ENCODE data around the gene IST1. TPM values are rescaled to one million over a fixed set of nuclear protein-coding genes. Genes with fewer than 3 reads are reported as not detected.

The IST1 gene
- total and polyA plus RNA-seq, 9 of the 15 experiments (the other 6 are each of a cell fraction or from before 2014, with no cell fraction given): 135 to 334 (median 188) TPM

- H3K36me3 ChIP-seq (ENCODE audit: control insufficient read depth, insufficient read depth, low read length): no peaks in the 10 kb centered on the region
- H3K27ac ChIP-seq (ENCODE audit: extremely low read depth, low read depth, low read length): no peak overlapping the region
- DNase-seq (ENCODE audit: extremely low read depth in 1 of 4, low spot score in 3 of 4): no peak
- no peak for ATAC-seq
- intact Hi-C loops (cut with micrococcal nuclease) (no loop called here), in situ Hi-C loops (cut with MboI) (no loop called here)
- no peak overlapping the region for H3K4me3 ChIP-seq
- H3K4me2 ChIP-seq (ENCODE audit: insufficient read depth, low read length): no peak overlapping the region
- H3K79me2 ChIP-seq (ENCODE audit: control insufficient read depth, insufficient read depth, low read length): no peaks in the 10 kb centered on the region
- no TSS peak for BruUV-seq (replicated peaks)
- POLR2A ChIA-PET: interaction anchor here (0.7 to 4.3 kb wide), 3 partner anchors 9 to 13 kb away, joined by 3 to 19 read pairs (median 4); partner anchors contain the start of gene ZNF821
- WGBS (ENCODE audit: insufficient coverage, low coverage, missing lambda C conversion rate): 60% methylated on average over 2 of the region's 2 CpGs
- TF ChIP-seq ZNF431 (CRISPR knock-in tag; IDR thresholded peaks at IDR 0.05) (no peak), MXI1 (IDR thresholded peaks at IDR 0.05; ENCODE audit: low read depth, low read length) (no peak), POLR2AphosphoS5 (IDR thresholded peaks at IDR 0.05; ENCODE audit: control insufficient read depth, insufficient read depth, low read depth, low read length) (no peak), SMARCA4 (IDR thresholded peaks at IDR 0.05) (no peak), ZNF133 (CRISPR knock-in tag; IDR thresholded peaks at IDR 0.05) (no peak), KDM2B (CRISPR knock-in tag; IDR thresholded peaks at IDR 0.05) (no peak), DDX20 (tag; IDR thresholded peaks at IDR 0.05; ENCODE audit: low read depth) (no peak), HINFP (tag; conservative IDR thresholded peaks at IDR 0.05; ENCODE audit: low read depth) (no peak), NCOA4 (IDR thresholded peaks at IDR 0.05; ENCODE audit: partially characterized antibody) (no peak), PYGO2 (tag; IDR thresholded peaks at IDR 0.05) (no peak), EP400 (IDR thresholded peaks at IDR 0.05) (no peak)
- TF ChIP-seq, protein P1, sequence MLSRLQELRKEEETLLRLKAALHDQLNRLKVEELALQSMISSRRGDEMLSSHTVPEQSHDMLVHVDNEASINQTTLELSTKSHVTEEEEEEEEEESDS (CRISPR knock-in tag; IDR thresholded peaks at IDR 0.05): no peak
- no peak overlapping the region for H2AFZ ChIP-seq (ENCODE audit: low read depth, low read length)
- no peak for FAIRE-seq
- H3K27me3 ChIP-seq (ENCODE audit: control insufficient read depth in 2 of 2, insufficient read depth in 2 of 2, low read length in 2 of 2): no peaks in the 10 kb centered on the region
- H3K9ac ChIP-seq (ENCODE audit: insufficient read depth in 1 of 2, low read depth in 2 of 2, low read length in 2 of 2): no peak overlapping the region
- no peaks in the 10 kb centered on the region for H3K9me3 ChIP-seq (replicated peaks; ENCODE audit: control insufficient read depth, insufficient read depth, low read depth, low read length)
- H3K4me1 ChIP-seq (replicated peaks in 1 of 2; ENCODE audit: control insufficient read depth in 2 of 2, insufficient read depth in 2 of 2, low read length in 2 of 2): no peaks in the 10 kb centered on the region; a peak in 1 of 5 replicates
- H4K20me1 ChIP-seq (replicated peaks; ENCODE audit: control insufficient read depth, insufficient read depth, low read length): no peaks in the 10 kb centered on the region
- CTCF ChIA-PET (ENCODE audit: low intra/inter-chr PET ratio): interaction anchor here (0.7 kb wide), 1 partner anchor 1112 kb away, joined by 3 read pairs; no protein-coding TSS in a partner anchor
- H3K9me1 ChIP-seq (ENCODE audit: control insufficient read depth, insufficient read depth, low read length): no peaks in the 10 kb centered on the region
Measured at GRCh38 chr16:71870818-71871217, 24.5 kb upstream of the IST1 start.

All from K562 (cell line).